ENCODE data around the gene BAIAP2. TPM values are rescaled to one million over a fixed set of nuclear protein-coding genes. Genes with fewer than 3 reads are reported as not detected.

The BAIAP2 gene
- polyA plus RNA-seq, 3 donors: 8.6 to 17.0 (median 11.2) TPM

- Histone ChIP-seq H3K36me3 (replicated peaks in 1 of 2; ENCODE audit: control insufficient read depth in 1 of 2, insufficient read depth in 2 of 2, low read length in 2 of 2) (no peaks in the 10 kb centered on the region), H3K27ac (ENCODE audit: low read depth in 1 of 2, low read length in 2 of 2) (peak overlapping the region; percentile 58 to 97), H3K9ac (ENCODE audit: insufficient read depth, low read length, poor library complexity, severe bottlenecking) (peak overlapping the region; percentile 95), H3K4me3 (replicated peaks in 1 of 3; ENCODE audit: low read depth in 2 of 3, low read length in 3 of 3) (peak overlapping the region; percentile 53 to 82 (median 64)), H3K4me1 (ENCODE audit: control insufficient read depth in 1 of 2, insufficient read depth in 2 of 2, low read length in 2 of 2) (peaks cover 25 to 35% of the 10 kb centered on the region in 2 donors), H3K9me3 (replicated peaks in 1 of 2; ENCODE audit: control insufficient read depth in 1 of 2, insufficient read depth in 1 of 2, low read length in 2 of 2) (peaks cover 0 to under 1% of the 10 kb centered on the region in 2 donors), H4K20me1 (ENCODE audit: insufficient read depth, low read length) (no peaks in the 10 kb centered on the region), H3K27me3 (ENCODE audit: control insufficient read depth in 2 of 2, insufficient read depth in 2 of 2, low read length in 2 of 2) (peaks cover 0 to 10% of the 10 kb centered on the region in 2 donors), H3K79me2 (ENCODE audit: insufficient read depth, low read length) (peaks cover 36% of the 10 kb centered on the region), H3K4me2 (replicated peaks; ENCODE audit: extremely low read depth, low read length, poor library complexity, severe bottlenecking) (peak overlapping the region; percentile 80), H2AFZ (ENCODE audit: insufficient read depth, low read depth, low read length, poor library complexity, severe bottlenecking) (peak overlapping the region; percentile 63)
- Mint-ChIP-seq H3K27ac (peak overlapping the region; percentile 14 to 81 (median 43)), H3K4me1 (peaks cover 19% of the 10 kb centered on the region), H3K36me3 (peaks cover 0 to 9% of the 10 kb centered on the region in 2 donors), H3K27me3 (ENCODE audit: low read depth in 3 of 3) (peaks cover 10 to 23% (median 10%) of the 10 kb centered on the region in 3 donors), H3K4me3 (peak overlapping the region; percentile 66 to 82), H3K9me3 (peaks cover 0 to 5% (median 2%) of the 10 kb centered on the region in 7 donors)
- peak; percentile 73 to 82 (median 77) for DNase-seq
- under 1% methylated on average over 27 of the region's 28 CpGs for WGBS (ENCODE audit: insufficient coverage)
- no peak for TF ChIP-seq CTCF (IDR thresholded peaks at IDR 0.05)
- intact Hi-C loops (cut with micrococcal nuclease): no loop called here
Measured at GRCh38 chr17:81160306-81160705, 125.4 kb downstream of the BAIAP2 start.

- no peak for DNase-seq
Measured at GRCh38 chr17:81160747-81161453, 125.9 kb downstream of the BAIAP2 start.

More at GRCh38 chr17:81160747-81161453, 125.9 kb downstream of the BAIAP2 start:
- H3K27me3 ChIP-seq (ENCODE audit: control insufficient read depth in 2 of 2, insufficient read depth in 2 of 2, low read length in 2 of 2): peaks cover 0 to 15% of the 10 kb centered on the region in 2 donors
- peak overlapping the region in 1 of 2 donors; percentile 97 for H3K27ac ChIP-seq (ENCODE audit: low read depth in 1 of 2, low read length in 2 of 2)
- H2AFZ ChIP-seq (ENCODE audit: insufficient read depth, low read depth, low read length, poor library complexity, severe bottlenecking): peak overlapping the region; percentile 63
- H3K4me1 Mint-ChIP-seq: peaks cover 19% of the 10 kb centered on the region
- no peak for TF ChIP-seq CTCF (IDR thresholded peaks at IDR 0.05)
- H3K4me2 ChIP-seq (replicated peaks; ENCODE audit: extremely low read depth, low read length, poor library complexity, severe bottlenecking): peak overlapping the region; percentile 80
- 48% methylated on average over 19 of the region's 32 CpGs for WGBS (ENCODE audit: insufficient coverage)
- peaks cover 29 to 41% of the 10 kb centered on the region in 2 donors for H3K4me1 ChIP-seq (ENCODE audit: control insufficient read depth in 1 of 2, insufficient read depth in 2 of 2, low read length in 2 of 2)
- H3K27ac Mint-ChIP-seq: peak overlapping the region in 6 of 7 donors; percentile 15 to 81 (median 48)
- H3K9ac ChIP-seq (ENCODE audit: insufficient read depth, low read length, poor library complexity, severe bottlenecking): peak overlapping the region; percentile 95
- peaks cover 11 to 28% (median 14%) of the 10 kb centered on the region in 3 donors for H3K27me3 Mint-ChIP-seq (ENCODE audit: low read depth in 3 of 3)
- peak overlapping the region; percentile 56 to 82 for H3K4me3 Mint-ChIP-seq
- no peaks in the 10 kb centered on the region for H3K9me3 Mint-ChIP-seq
- H3K9me3 ChIP-seq (replicated peaks in 1 of 2; ENCODE audit: control insufficient read depth in 1 of 2, insufficient read depth in 1 of 2, low read length in 2 of 2): no peaks in the 10 kb centered on the region
- intact Hi-C loops (cut with micrococcal nuclease): no loop called here
- H3K4me3 ChIP-seq (replicated peaks in 1 of 3; ENCODE audit: low read depth in 2 of 3, low read length in 3 of 3): peak overlapping the region in 2 of 3 experiments; percentile 64 to 82
- peaks cover 0 to 9% of the 10 kb centered on the region in 2 donors for H3K36me3 Mint-ChIP-seq
- H3K79me2 ChIP-seq (ENCODE audit: insufficient read depth, low read length): peaks cover 36% of the 10 kb centered on the region
- H4K20me1 ChIP-seq (ENCODE audit: insufficient read depth, low read length): no peaks in the 10 kb centered on the region
- no peaks in the 10 kb centered on the region for H3K36me3 ChIP-seq (replicated peaks in 1 of 2; ENCODE audit: control insufficient read depth in 1 of 2, insufficient read depth in 2 of 2, low read length in 2 of 2)
